ENCODE results near the gene HS1BP3.

The HS1BP3 gene

GRCh38 chr2:20647211-20647610, 3.7 kb downstream of the HS1BP3 start:
- DNase-seq (ENCODE audit: low read depth in 1 of 2, low spot score in 1 of 2) = no peak

- DNase-seq (ENCODE audit: low read depth in 1 of 2, low spot score in 1 of 2) = no peak
Measured at GRCh38 chr2:20646446-20646845, 4.5 kb downstream of the HS1BP3 start.

GRCh38 chr2:20645761-20646160, 5.1 kb downstream of the HS1BP3 start:
- no peak for DNase-seq (ENCODE audit: low read depth in 1 of 2, low spot score in 1 of 2)

GRCh38 chr2:20645301-20645701, 5.6 kb downstream of the HS1BP3 start:
- DNase-seq (ENCODE audit: low read depth in 1 of 2, low spot score in 1 of 2) = no peak

- DNase-seq (ENCODE audit: low read depth in 1 of 2, low spot score in 1 of 2) = no peak
Measured at GRCh38 chr2:20643826-20644225, 7.1 kb downstream of the HS1BP3 start.

GRCh38 chr2:20643060-20643459, 7.8 kb downstream of the HS1BP3 start:
- DNase-seq (ENCODE audit: low read depth in 1 of 2, low spot score in 1 of 2) = no peak

- DNase-seq (ENCODE audit: low read depth in 1 of 2, low spot score in 1 of 2) = peak; percentile 56 to 67
Measured at GRCh38 chr2:20642055-20642971, 8.6 kb downstream of the HS1BP3 start.

GRCh38 chr2:20641123-20641985, 9.5 kb downstream of the HS1BP3 start:
- DNase-seq (ENCODE audit: low read depth in 1 of 2, low spot score in 1 of 2) = no peak

GRCh38 chr2:20640411-20641122, 10.3 kb downstream of the HS1BP3 start:
- DNase-seq (ENCODE audit: low read depth in 1 of 2, low spot score in 1 of 2) = no peak

GRCh38 chr2:20638646-20639430, 12.1 kb downstream of the HS1BP3 start:
- no peak for DNase-seq (ENCODE audit: low read depth in 1 of 2, low spot score in 1 of 2)

GRCh38 chr2:20638014-20638413, 12.9 kb downstream of the HS1BP3 start:
- no peak for DNase-seq (ENCODE audit: low read depth in 1 of 2, low spot score in 1 of 2)

- no peak for DNase-seq (ENCODE audit: low read depth in 1 of 2, low spot score in 1 of 2)
Measured at GRCh38 chr2:20637147-20637546, 13.8 kb downstream of the HS1BP3 start.

- DNase-seq (ENCODE audit: low read depth in 1 of 2, low spot score in 1 of 2) = peak in 1 of 2 donors; percentile 19
Measured at GRCh38 chr2:20635675-20636584, 15.0 kb downstream of the HS1BP3 start.

- no peak for DNase-seq (ENCODE audit: low read depth in 1 of 2, low spot score in 1 of 2)
Measured at GRCh38 chr2:20635113-20635510, 15.8 kb downstream of the HS1BP3 start.

GRCh38 chr2:20634507-20635112, 16.3 kb downstream of the HS1BP3 start:
- DNase-seq (ENCODE audit: low read depth in 1 of 2, low spot score in 1 of 2) = no peak

- DNase-seq (ENCODE audit: low read depth in 1 of 2, low spot score in 1 of 2) = no peak
Measured at GRCh38 chr2:20633794-20634506, 16.9 kb downstream of the HS1BP3 start.

- DNase-seq (ENCODE audit: low read depth in 1 of 2, low spot score in 1 of 2) = no peak
Measured at GRCh38 chr2:20633001-20633400, 17.9 kb downstream of the HS1BP3 start.

- no peak for DNase-seq (ENCODE audit: low read depth in 1 of 2, low spot score in 1 of 2)
Measured at GRCh38 chr2:20632446-20632990, 18.4 kb downstream of the HS1BP3 start.

Measured in stimulated activated CD4-positive, alpha-beta T cell treated with anti-CD3 and anti-CD28 coated beads, Interleukin-15, amount 100 ng/mL, for 1 hour (primary cell).